ENCODE measurements around the gene TTLL6.
A peak's percentile ranks its signal among the peaks of the same experiment; 100 is the strongest.
"Not testable (repeated sequence)": the region's sequence is repeated elsewhere in the genome, so short reads cannot be mapped to it uniquely, and the experiment has no call there.

The TTLL6 gene

DNA sequence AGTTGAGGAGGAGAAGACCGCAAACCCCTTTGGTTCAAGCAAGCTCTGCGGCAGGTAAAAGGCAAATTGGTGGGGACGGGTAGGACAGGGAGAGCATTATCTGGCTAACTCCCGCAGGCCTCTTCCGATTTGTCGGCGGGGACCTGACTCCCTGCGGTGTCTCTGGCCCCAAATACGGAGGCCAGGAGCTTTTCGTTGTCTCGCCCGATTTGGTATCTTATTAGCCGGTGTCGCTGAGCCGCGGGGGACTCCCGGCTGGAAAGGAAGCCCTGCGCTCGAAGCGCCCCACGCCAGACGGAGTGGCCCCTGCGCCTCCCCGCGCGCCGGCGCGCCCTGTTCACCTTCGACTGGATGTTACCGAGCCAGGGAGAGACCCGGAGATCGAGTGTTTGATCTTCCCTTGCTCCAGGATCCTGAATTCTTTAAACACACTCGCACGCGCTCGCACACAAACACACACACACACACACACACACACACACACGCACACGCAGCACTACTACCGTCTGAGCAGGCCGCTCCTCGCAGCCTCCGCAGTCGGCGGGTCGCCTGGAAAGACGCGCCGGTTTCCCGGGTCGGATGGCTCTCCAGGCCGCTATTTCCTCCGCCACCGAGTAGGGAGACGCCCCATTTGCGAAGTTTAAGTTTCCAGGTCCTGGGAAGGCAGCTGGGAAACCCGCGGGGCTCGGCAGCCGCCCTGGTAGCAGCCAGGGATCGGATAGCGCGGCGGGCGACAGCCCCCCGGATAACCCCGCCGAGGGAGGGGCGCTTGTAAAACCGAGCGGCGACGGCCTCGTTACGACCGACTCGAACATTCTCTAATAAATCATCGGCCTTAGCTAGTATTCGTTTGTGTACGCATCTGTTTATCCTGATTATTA is 98.0 kb downstream of the TTLL6 start:
- under 1% methylated on average over 80 of the region's 80 CpGs for WGBS
- H3K27ac ChIP-seq (ENCODE audit: low read depth, low read length), result no peak overlapping the region; the same call in 1 of the 2 replicates
- H3K9ac ChIP-seq (ENCODE audit: low read depth, low read length), result no peak overlapping the region
- H3K36me3 ChIP-seq (ENCODE audit: insufficient read depth, low read length), result no peaks in the 10 kb centered on the region
- H3K9me3 ChIP-seq (ENCODE audit: insufficient read depth, low read depth, low read length), result no peaks in the 10 kb centered on the region
- peaks cover 100% of the 10 kb centered on the region for H3K27me3 ChIP-seq (ENCODE audit: insufficient read depth, low read length)
- peaks cover 27% of the 10 kb centered on the region for H3K4me1 ChIP-seq (ENCODE audit: insufficient read depth, low read length)
- peak overlapping the region; percentile 41 for H3K4me3 ChIP-seq (ENCODE audit: low read length)

DNA sequence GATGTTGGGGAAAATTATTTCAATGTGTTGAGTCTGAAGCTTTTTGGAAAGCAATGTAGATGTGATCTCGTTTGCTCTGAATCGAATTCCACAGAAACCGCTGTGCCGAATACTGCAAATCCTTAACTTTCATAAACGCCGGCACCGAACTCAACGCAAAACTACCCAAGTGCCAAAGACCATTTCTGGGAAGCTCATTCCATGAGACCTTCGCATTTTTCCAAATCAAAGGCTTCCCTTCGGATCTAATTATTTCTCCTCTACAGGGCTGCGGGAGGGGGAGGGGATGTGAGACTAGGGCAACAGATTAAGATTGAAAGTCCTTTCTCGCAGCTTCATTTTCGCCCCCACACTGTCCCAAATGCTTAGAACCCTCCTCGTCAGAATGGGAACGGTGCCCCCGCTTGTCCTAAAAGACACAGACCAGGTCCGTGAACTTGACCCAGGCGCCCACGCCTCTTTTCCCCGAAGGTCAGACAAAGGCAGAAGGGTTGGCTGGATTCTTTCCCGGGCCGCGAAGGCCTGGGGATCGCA is 98.7 kb downstream of the TTLL6 start:
- H3K27me3 ChIP-seq (ENCODE audit: insufficient read depth, low read length), result peaks cover 100% of the 10 kb centered on the region
- H3K9me3 ChIP-seq (ENCODE audit: insufficient read depth, low read depth, low read length), result no peaks in the 10 kb centered on the region
- no peaks in the 10 kb centered on the region for H3K36me3 ChIP-seq (ENCODE audit: insufficient read depth, low read length)
- peaks cover 27% of the 10 kb centered on the region for H3K4me1 ChIP-seq (ENCODE audit: insufficient read depth, low read length)
- WGBS, result under 1% methylated on average over 22 of the region's 24 CpGs
- no peak overlapping the region for H3K27ac ChIP-seq (ENCODE audit: low read depth, low read length)
- no peak overlapping the region for H3K9ac ChIP-seq (ENCODE audit: low read depth, low read length)
- H3K4me3 ChIP-seq (ENCODE audit: low read length), result peak overlapping the region; percentile 41

DNA sequence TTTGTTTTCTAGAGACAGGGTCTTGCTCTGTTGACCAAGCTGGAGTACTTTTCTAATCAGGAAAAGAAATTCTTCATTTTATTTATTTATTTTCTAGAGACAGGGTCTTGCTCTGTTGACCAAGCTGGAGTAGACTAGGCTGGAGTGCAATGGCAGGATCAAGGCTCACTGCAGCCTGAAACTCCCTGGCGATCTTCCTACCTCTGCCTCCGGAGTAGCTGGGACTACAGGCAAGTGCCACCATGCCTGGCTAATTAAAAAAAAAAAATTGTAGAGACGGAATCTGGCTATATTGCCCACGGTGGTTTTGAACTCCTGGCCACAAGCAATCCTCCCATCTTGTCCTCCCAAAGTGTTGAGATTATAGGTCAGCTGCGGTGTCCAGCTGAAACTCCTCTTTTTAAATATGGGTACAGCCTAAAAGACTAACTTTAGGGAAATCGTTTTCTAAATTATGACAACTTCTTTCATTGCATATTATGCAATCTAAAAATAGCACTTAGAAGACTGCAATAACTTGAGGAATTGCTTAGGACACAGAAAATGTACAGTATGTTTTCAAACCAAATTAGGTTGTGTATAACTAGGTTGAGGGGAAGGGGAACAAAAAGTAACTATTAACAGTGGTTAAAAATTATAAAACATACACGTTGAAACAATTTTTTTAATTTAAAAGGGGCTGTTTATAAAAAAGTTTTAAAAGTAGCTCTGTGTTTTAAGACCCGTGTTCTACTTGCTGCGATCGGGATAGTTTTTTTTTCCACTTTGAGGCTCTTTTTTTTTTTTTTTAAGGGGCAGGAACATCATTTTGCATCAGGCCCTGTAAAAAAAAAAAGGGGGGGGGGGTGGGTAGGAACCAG is 99.4 kb downstream of the TTLL6 start:
- H3K27ac ChIP-seq (ENCODE audit: low read depth, low read length), result no peak overlapping the region
- H3K4me3 ChIP-seq (ENCODE audit: low read length), result peak overlapping the region; percentile 41; the same call in 1 of the 2 replicates
- H3K9ac ChIP-seq (ENCODE audit: low read depth, low read length), result no peak overlapping the region
- peaks cover 27% of the 10 kb centered on the region for H3K4me1 ChIP-seq (ENCODE audit: insufficient read depth, low read length)
- H3K27me3 ChIP-seq (ENCODE audit: insufficient read depth, low read length), result peaks cover 98% of the 10 kb centered on the region
- H3K36me3 ChIP-seq (ENCODE audit: insufficient read depth, low read length), result no peaks in the 10 kb centered on the region
- H3K9me3 ChIP-seq (ENCODE audit: insufficient read depth, low read depth, low read length), result no peaks in the 10 kb centered on the region
- 19% methylated on average over 8 of the region's 10 CpGs for WGBS

DNA sequence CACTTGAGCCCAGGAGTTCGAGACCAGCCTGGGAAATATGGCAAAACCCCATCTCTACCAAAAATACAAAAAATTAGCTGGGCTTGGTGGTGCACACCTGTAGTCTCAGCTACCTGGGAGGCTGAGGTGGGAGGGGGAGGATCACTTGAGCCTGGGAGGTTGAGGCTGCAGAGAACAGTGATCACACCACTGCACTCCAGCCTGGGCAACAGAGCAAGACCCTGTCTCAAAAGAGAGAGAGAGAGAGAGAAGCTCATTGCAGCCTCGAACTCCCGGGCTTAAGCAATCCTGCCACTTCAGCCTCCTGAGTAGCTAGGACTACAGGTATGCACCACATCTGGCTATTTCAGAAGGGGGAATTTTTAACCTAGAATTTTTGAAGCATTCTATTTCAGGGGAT is 100.5 kb downstream of the TTLL6 start:
- H3K4me3 ChIP-seq (ENCODE audit: low read length); H3K27ac ChIP-seq (ENCODE audit: low read depth, low read length); H3K9ac ChIP-seq (ENCODE audit: low read depth, low read length); H3K36me3 ChIP-seq (ENCODE audit: insufficient read depth, low read length); H3K9me3 ChIP-seq (ENCODE audit: insufficient read depth, low read depth, low read length): not testable (repeated sequence)
- 87% methylated on average over 3 of the region's 3 CpGs for WGBS
- H3K27me3 ChIP-seq (ENCODE audit: insufficient read depth, low read length), result peaks cover 97% of the 10 kb centered on the region
- peaks cover 27% of the 10 kb centered on the region for H3K4me1 ChIP-seq (ENCODE audit: insufficient read depth, low read length)

DNA sequence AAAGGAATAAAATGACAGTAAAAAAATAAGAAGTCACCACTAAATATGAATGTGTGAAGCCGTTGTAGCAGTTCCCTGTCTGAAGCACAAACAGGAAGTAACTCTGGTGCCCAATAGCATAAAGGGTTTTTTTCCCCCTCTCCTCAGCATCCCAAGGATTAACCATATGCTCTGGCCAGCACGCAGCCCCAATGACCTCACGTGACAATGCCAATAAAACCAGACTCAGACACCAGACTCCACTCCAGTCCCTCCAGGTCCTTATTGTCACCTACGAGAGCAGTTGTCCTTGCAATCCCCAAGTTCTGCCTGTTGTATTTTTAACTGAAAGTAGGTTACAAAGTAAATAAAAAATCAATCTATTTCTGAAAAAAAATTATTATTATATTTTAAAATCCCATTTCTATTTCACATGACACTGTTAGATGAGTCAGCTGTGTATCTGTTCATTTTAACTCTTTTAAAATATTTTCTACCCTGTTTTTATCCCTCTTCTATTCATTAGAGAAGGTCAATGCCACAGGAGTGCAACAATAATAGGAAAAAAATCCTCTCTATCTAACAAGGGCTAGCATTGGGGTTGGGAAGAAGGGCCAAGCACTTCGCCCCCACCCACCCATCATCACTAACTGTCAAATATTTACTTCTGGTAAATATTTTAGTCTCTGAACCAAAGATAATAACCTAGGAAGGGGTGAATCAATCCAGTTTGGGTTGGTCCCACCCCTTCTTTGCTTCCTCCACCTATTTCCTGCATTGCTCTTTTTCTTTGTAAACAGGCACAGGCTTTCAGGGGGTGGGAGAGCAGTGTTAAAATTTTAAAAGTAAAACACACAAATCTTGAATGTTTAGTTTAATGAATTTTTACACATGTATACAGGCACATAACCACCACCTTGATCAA is 101.3 kb downstream of the TTLL6 start:
- no peak overlapping the region for H3K27ac ChIP-seq (ENCODE audit: low read depth, low read length)
- peaks cover 97% of the 10 kb centered on the region for H3K27me3 ChIP-seq (ENCODE audit: insufficient read depth, low read length)
- no peak overlapping the region for H3K4me3 ChIP-seq (ENCODE audit: low read length)
- WGBS, result 63% methylated on average over 3 of the region's 5 CpGs
- H3K9me3 ChIP-seq (ENCODE audit: insufficient read depth, low read depth, low read length), result no peaks in the 10 kb centered on the region
- no peak overlapping the region for H3K9ac ChIP-seq (ENCODE audit: low read depth, low read length)
- peaks cover 25% of the 10 kb centered on the region for H3K4me1 ChIP-seq (ENCODE audit: insufficient read depth, low read length)
- H3K36me3 ChIP-seq (ENCODE audit: insufficient read depth, low read length), result no peaks in the 10 kb centered on the region
